Neural cell (in vitro differentiated cells): Measurements from ENCODE around the gene OSR1.

ENCODE experiments used
- EP300 ChIP-seq: fragments of 450-650 bp; conservative IDR thresholded peaks from 2 replicates; pipeline ENCODE4 v1.6.1; 2014; ENCODE audit warnings: antibody characterized with exemption, mild to moderate bottlenecking, moderate library complexity; ENCODE audit not compliant: poor library complexity, severe bottlenecking
- EZH2 ChIP-seq: fragments of 200-600, 300-800 bp; shearing (Covaris generic), sonication (generic); IDR thresholded peaks from 2 replicates; pipeline ENCODE4 v1.6.1; 2014; ENCODE audit warnings: antibody characterized with exemption, low read length, borderline replicate concordance, mild to moderate bottlenecking; ENCODE audit not compliant: insufficient read depth, poor library complexity, severe bottlenecking
- RAD21 ChIP-seq: fragments of 450-650 bp; conservative IDR thresholded peaks from 2 replicates; pipeline ENCODE4 v1.6.1; 2014; ENCODE audit warnings: antibody characterized with exemption, mild to moderate bottlenecking, moderate library complexity
- SMC3 ChIP-seq: fragments of 450-650 bp; conservative IDR thresholded peaks from 2 replicates; pipeline ENCODE4 v1.6.1; 2014; ENCODE audit warnings: antibody characterized with exemption, mild to moderate bottlenecking, moderate library complexity; ENCODE audit not compliant: poor library complexity
- TAF1 ChIP-seq: IDR thresholded peaks from 2 replicates; pipeline ENCODE4 v1.6.1; 2012; ENCODE audit warnings: low read depth
- TF ChIP-seq, protein P1 (sequence below): fragments of 450-650 bp; IDR thresholded peaks from 2 replicates; pipeline ENCODE4 v1.5.1; 2014; ENCODE audit warnings: antibody characterized with exemption, mild to moderate bottlenecking, moderate library complexity; ENCODE audit not compliant: poor library complexity, severe bottlenecking
- TF ChIP-seq, protein P2 (sequence below): IDR thresholded peaks from 2 replicates; pipeline ENCODE4 v1.6.1; 2012; ENCODE audit warnings: borderline replicate concordance

DNA sequence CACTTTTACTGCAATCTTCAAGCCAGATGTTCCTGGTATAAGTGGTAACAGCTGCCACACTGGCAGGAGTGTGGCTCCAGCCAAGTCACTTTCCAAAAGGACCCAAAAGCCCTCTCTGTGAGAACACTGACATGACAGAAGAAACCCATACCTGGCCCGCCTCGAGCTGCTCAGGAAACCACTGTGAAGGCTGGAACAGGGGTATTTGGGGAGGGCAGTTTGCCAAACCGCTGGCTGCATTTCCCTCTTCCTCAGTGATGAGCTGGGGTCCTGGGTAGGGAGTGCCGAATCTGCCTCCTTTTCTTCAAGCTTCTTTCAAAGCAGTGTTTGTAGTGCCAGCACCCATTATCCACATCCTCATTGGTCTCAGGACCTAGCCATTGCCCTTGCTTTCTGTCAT is 10.3 kb upstream of the OSR1 start:
- TF ChIP-seq, protein P1, sequence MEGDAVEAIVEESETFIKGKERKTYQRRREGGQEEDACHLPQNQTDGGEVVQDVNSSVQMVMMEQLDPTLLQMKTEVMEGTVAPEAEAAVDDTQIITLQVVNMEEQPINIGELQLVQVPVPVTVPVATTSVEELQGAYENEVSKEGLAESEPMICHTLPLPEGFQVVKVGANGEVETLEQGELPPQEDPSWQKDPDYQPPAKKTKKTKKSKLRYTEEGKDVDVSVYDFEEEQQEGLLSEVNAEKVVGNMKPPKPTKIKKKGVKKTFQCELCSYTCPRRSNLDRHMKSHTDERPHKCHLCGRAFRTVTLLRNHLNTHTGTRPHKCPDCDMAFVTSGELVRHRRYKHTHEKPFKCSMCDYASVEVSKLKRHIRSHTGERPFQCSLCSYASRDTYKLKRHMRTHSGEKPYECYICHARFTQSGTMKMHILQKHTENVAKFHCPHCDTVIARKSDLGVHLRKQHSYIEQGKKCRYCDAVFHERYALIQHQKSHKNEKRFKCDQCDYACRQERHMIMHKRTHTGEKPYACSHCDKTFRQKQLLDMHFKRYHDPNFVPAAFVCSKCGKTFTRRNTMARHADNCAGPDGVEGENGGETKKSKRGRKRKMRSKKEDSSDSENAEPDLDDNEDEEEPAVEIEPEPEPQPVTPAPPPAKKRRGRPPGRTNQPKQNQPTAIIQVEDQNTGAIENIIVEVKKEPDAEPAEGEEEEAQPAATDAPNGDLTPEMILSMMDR: no peak
- TF ChIP-seq EP300 (no peak), RAD21 (no peak), EZH2 (no peak), TAF1 (no peak), SMC3 (no peak)
- TF ChIP-seq, protein P2, sequence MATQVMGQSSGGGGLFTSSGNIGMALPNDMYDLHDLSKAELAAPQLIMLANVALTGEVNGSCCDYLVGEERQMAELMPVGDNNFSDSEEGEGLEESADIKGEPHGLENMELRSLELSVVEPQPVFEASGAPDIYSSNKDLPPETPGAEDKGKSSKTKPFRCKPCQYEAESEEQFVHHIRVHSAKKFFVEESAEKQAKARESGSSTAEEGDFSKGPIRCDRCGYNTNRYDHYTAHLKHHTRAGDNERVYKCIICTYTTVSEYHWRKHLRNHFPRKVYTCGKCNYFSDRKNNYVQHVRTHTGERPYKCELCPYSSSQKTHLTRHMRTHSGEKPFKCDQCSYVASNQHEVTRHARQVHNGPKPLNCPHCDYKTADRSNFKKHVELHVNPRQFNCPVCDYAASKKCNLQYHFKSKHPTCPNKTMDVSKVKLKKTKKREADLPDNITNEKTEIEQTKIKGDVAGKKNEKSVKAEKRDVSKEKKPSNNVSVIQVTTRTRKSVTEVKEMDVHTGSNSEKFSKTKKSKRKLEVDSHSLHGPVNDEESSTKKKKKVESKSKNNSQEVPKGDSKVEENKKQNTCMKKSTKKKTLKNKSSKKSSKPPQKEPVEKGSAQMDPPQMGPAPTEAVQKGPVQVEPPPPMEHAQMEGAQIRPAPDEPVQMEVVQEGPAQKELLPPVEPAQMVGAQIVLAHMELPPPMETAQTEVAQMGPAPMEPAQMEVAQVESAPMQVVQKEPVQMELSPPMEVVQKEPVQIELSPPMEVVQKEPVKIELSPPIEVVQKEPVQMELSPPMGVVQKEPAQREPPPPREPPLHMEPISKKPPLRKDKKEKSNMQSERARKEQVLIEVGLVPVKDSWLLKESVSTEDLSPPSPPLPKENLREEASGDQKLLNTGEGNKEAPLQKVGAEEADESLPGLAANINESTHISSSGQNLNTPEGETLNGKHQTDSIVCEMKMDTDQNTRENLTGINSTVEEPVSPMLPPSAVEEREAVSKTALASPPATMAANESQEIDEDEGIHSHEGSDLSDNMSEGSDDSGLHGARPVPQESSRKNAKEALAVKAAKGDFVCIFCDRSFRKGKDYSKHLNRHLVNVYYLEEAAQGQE: no peak
